Measurements from ENCODE around the gene ANP32E. TPM values are rescaled to one million over a fixed set of nuclear protein-coding genes. Genes with fewer than 3 reads are reported as not detected.
"Not testable (repeated sequence)": the region's sequence is repeated elsewhere in the genome, so short reads cannot be mapped to it uniquely, and the experiment has no call there.

Gene ANP32E
- total RNA-seq, 2 donors from 2014 or later = 59.2 to 78.1 TPM

DNA sequence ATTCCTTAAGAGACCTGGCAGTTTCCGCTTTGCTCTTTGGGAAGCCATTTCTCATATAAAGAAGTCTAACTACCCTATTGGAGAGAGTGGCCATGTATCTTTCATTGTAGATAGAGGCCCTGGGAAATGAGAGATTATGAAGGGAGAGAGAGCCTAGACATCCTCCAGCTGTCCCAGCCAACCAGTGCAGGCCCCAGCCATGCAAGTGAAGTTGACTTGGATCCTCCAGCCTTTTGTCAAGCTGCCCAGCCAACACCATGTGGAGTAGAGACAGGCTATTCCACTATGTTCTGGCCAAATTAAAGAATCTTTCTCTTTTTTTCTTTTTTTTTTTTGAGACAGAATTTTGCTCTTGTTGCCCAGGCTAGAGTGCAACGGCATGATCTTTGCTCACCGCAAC is 7.1 kb upstream of the ANP32E start:
- Mint-ChIP-seq H3K27ac (no peak overlapping the region), H3K9me3 (no peaks in the 10 kb centered on the region), H3K27me3 (ENCODE audit: insufficient read depth) (peaks cover 4% of the 10 kb centered on the region), H3K4me3 (no peak overlapping the region), H3K36me3 (ENCODE audit: low read depth) (no peaks in the 10 kb centered on the region), H3K4me1 (no peaks in the 10 kb centered on the region)
- no peaks in the 10 kb centered on the region for H3K4me1 ChIP-seq (ENCODE audit: control insufficient read depth, insufficient read depth, low read length)
- no peak overlapping the region for H3K4me3 ChIP-seq (ENCODE audit: low read length)
- peak; percentile 17 for DNase-seq
- no peaks in the 10 kb centered on the region for H3K9me3 ChIP-seq (ENCODE audit: control insufficient read depth, low read length)
- TF ChIP-seq, protein P1, sequence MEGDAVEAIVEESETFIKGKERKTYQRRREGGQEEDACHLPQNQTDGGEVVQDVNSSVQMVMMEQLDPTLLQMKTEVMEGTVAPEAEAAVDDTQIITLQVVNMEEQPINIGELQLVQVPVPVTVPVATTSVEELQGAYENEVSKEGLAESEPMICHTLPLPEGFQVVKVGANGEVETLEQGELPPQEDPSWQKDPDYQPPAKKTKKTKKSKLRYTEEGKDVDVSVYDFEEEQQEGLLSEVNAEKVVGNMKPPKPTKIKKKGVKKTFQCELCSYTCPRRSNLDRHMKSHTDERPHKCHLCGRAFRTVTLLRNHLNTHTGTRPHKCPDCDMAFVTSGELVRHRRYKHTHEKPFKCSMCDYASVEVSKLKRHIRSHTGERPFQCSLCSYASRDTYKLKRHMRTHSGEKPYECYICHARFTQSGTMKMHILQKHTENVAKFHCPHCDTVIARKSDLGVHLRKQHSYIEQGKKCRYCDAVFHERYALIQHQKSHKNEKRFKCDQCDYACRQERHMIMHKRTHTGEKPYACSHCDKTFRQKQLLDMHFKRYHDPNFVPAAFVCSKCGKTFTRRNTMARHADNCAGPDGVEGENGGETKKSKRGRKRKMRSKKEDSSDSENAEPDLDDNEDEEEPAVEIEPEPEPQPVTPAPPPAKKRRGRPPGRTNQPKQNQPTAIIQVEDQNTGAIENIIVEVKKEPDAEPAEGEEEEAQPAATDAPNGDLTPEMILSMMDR (conservative IDR thresholded peaks at IDR 0.05) = no peak
- 95 to 100% methylated on average over 2 to 3 of the region's 3 CpGs for WGBS, 2 experiments (ENCODE audit: insufficient coverage in 1 of 2, insufficient read length in 1 of 2)
- H3K27ac ChIP-seq (ENCODE audit: low read depth, low read length) = no peak overlapping the region
- H3K36me3 ChIP-seq (ENCODE audit: control insufficient read depth, insufficient read depth, low read length) = no peaks in the 10 kb centered on the region
- H3K9ac ChIP-seq (ENCODE audit: extremely low read depth, low read length, poor library complexity, severe bottlenecking) = no peak overlapping the region
- H3K27me3 ChIP-seq (ENCODE audit: control insufficient read depth, insufficient read depth, low read length, poor library complexity, severe bottlenecking) = no peaks in the 10 kb centered on the region

DNA sequence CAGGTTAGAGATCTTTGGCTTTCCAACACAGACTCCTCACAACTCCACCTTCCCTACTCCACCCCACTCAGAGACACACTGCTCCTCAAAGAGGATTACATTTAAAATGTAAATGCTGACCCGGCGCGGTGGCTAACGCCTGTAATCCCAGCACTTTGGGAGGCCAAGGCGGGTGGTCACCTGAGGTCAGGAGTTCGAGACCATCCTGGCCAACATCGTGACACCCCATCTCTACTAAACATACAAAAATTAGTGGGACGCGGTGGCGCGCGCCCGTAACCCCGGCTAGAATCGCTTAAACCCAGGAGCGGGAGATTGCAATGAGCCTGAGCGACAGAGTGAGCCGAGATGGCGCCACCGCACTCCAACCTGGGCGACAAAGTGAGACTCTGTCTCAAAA is 1.8 kb upstream of the ANP32E start:
- H3K27me3 ChIP-seq (ENCODE audit: control insufficient read depth, insufficient read depth, low read length, poor library complexity, severe bottlenecking) = no peaks in the 10 kb centered on the region
- WGBS, 2 experiments (ENCODE audit: insufficient coverage in 1 of 2, insufficient read length in 1 of 2) = 93 to 94% methylated on average over 16 to 20 of the region's 21 CpGs
- no peaks in the 10 kb centered on the region for H3K36me3 Mint-ChIP-seq (ENCODE audit: low read depth)
- no peaks in the 10 kb centered on the region for H3K36me3 ChIP-seq (ENCODE audit: control insufficient read depth, insufficient read depth, low read length)
- H3K9me3 Mint-ChIP-seq = no peaks in the 10 kb centered on the region
- TF ChIP-seq, protein P1 (conservative IDR thresholded peaks at IDR 0.05) = no peak
- peaks cover 15% of the 10 kb centered on the region for H3K4me1 Mint-ChIP-seq
- no peak overlapping the region for H3K9ac ChIP-seq (ENCODE audit: extremely low read depth, low read length, poor library complexity, severe bottlenecking)
- peak; percentile 38 for DNase-seq
- H3K27me3 Mint-ChIP-seq (ENCODE audit: insufficient read depth) = peaks cover 4% of the 10 kb centered on the region
- no peak overlapping the region for H3K4me3 ChIP-seq (ENCODE audit: low read length)
- no peaks in the 10 kb centered on the region for H3K9me3 ChIP-seq (ENCODE audit: control insufficient read depth, low read length)
- no peak overlapping the region for H3K4me3 Mint-ChIP-seq
- no peak overlapping the region for H3K27ac ChIP-seq (ENCODE audit: low read depth, low read length)
- no peaks in the 10 kb centered on the region for H3K4me1 ChIP-seq (ENCODE audit: control insufficient read depth, insufficient read depth, low read length)
- H3K27ac Mint-ChIP-seq = no peak overlapping the region

DNA sequence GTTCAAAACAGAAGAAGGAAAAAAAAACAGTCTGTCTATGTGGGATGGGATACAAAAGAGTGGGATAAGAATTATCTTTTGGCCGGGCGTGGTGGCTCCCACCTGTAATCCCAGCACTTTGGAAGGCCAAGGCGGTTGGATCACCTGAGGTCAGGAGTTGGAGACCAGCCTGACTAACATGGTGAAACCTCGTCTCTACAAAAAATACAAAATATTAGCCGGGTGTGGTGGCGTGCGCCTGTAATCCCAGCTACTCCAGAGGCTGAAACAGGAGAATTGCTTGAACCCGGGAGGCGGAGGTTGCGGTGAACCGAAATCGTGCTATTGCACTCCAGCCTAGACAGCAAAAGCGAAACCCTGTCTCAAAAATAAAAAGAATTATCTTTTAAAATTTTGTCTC is 1.3 kb upstream of the ANP32E start:
- H3K36me3 ChIP-seq (ENCODE audit: control insufficient read depth, insufficient read depth, low read length) = not testable (repeated sequence)

DNA sequence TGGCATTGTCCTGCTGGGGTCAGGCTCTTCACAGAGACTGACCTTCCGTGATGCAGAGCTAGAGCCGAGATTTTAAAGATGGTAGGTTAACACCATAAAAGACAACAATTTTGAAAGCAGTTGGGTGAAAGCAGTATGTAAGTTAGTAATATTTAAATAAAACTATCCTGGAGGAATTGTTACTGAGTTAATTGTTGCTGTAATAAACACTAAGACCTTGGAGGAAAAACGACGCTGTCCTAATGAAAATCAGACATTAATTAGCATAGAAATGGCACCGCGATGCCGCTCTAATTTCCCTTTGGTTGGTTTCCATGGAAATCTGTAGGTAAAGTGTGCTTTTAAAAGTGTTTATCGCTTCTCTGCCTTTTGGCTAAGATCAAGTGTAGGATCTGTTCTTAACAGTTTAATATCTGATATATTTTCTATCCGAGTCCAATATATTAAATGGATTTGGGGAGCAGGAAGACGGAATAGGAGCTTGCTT is 745 bp upstream of the ANP32E start:
- Histone ChIP-seq H3K4me3 (ENCODE audit: low read length) (peak overlapping the region; percentile 89), H3K9me3 (ENCODE audit: control insufficient read depth, low read length) (no peaks in the 10 kb centered on the region), H3K27ac (ENCODE audit: low read depth, low read length) (peak overlapping the region; percentile 87), H3K27me3 (ENCODE audit: control insufficient read depth, insufficient read depth, low read length, poor library complexity, severe bottlenecking) (no peaks in the 10 kb centered on the region), H3K36me3 (ENCODE audit: control insufficient read depth, insufficient read depth, low read length) (peaks cover 2% of the 10 kb centered on the region), H3K4me1 (ENCODE audit: control insufficient read depth, insufficient read depth, low read length) (no peaks in the 10 kb centered on the region), H3K9ac (ENCODE audit: extremely low read depth, low read length, poor library complexity, severe bottlenecking) (peak overlapping the region; percentile 79)
- Mint-ChIP-seq H3K27ac (no peak overlapping the region), H3K36me3 (ENCODE audit: low read depth) (peaks cover 2% of the 10 kb centered on the region), H3K4me1 (peaks cover 15% of the 10 kb centered on the region), H3K9me3 (no peaks in the 10 kb centered on the region), H3K27me3 (ENCODE audit: insufficient read depth) (peaks cover 4% of the 10 kb centered on the region), H3K4me3 (no peak overlapping the region)
- TF ChIP-seq, protein P1 (conservative IDR thresholded peaks at IDR 0.05) = no peak
- WGBS, 2 experiments (ENCODE audit: insufficient coverage in 1 of 2, insufficient read length in 1 of 2) = 41 to 46% methylated on average over 8 to 10 of the region's 10 CpGs
- no peak for DNase-seq

More for the DNA sequence above, 1.3 kb upstream of the ANP32E start:
- WGBS, 2 experiments (ENCODE audit: insufficient coverage in 1 of 2, insufficient read length in 1 of 2) = 94 to 97% methylated on average over 13 of the region's 13 CpGs
- not testable (repeated sequence) for H3K27ac Mint-ChIP-seq; H3K4me3 Mint-ChIP-seq; H3K27me3 ChIP-seq (ENCODE audit: control insufficient read depth, insufficient read depth, low read length, poor library complexity, severe bottlenecking); H3K9me3 Mint-ChIP-seq; H3K27ac ChIP-seq (ENCODE audit: low read depth, low read length); H3K4me1 ChIP-seq (ENCODE audit: control insufficient read depth, insufficient read depth, low read length); H3K9ac ChIP-seq (ENCODE audit: extremely low read depth, low read length, poor library complexity, severe bottlenecking); H3K36me3 Mint-ChIP-seq (ENCODE audit: low read depth); H3K27me3 Mint-ChIP-seq (ENCODE audit: insufficient read depth); H3K9me3 ChIP-seq (ENCODE audit: control insufficient read depth, low read length)
- DNase-seq = peak; percentile 35
- peak overlapping the region; percentile 89 for H3K4me3 ChIP-seq (ENCODE audit: low read length)
- peaks cover 15% of the 10 kb centered on the region for H3K4me1 Mint-ChIP-seq
